A204.1 (cell line): Measurements from ENCODE around the gene TAF4.

ENCODE experiments used
- FAIRE-seq: peaks from 2 replicates; lab custom pipeline; 2012; peaks lifted over from hg19 to GRCh38; lab: Jason Lieb, UNC

TAF4 gene

GRCh38 chr20:61964675-61965605 lies 100.7 kb downstream of the TAF4 start:
- no peak for FAIRE-seq

- no peak for FAIRE-seq
Observed at GRCh38 chr20:61963885-61964674, 101.6 kb downstream of the TAF4 start.

- no peak for FAIRE-seq
Observed at GRCh38 chr20:61963149-61963548, 102.5 kb downstream of the TAF4 start.

- no peak for FAIRE-seq
Observed at GRCh38 chr20:61960836-61961235, 104.8 kb downstream of the TAF4 start.

- FAIRE-seq, result no peak
Observed at GRCh38 chr20:61958773-61959700, 106.6 kb downstream of the TAF4 start.

GRCh38 chr20:61957961-61958715 lies 107.5 kb downstream of the TAF4 start:
- no peak for FAIRE-seq

GRCh38 chr20:61956396-61957342 lies 109.0 kb downstream of the TAF4 start:
- no peak for FAIRE-seq

- FAIRE-seq, result no peak
Observed at GRCh38 chr20:61955668-61956395, 109.8 kb downstream of the TAF4 start.

GRCh38 chr20:61954276-61955021 lies 111.2 kb downstream of the TAF4 start:
- no peak for FAIRE-seq

GRCh38 chr20:61953037-61954021 lies 112.4 kb downstream of the TAF4 start:
- no peak for FAIRE-seq

GRCh38 chr20:61951695-61952533 lies 113.8 kb downstream of the TAF4 start:
- no peak for FAIRE-seq

GRCh38 chr20:61950641-61951071 lies 115.0 kb downstream of the TAF4 start:
- no peak for FAIRE-seq

- FAIRE-seq, result no peak
Observed at GRCh38 chr20:61949714-61950640, 115.7 kb downstream of the TAF4 start.

GRCh38 chr20:61949363-61949713 lies 116.3 kb downstream of the TAF4 start:
- no peak for FAIRE-seq

GRCh38 chr20:61948586-61949362 lies 116.9 kb downstream of the TAF4 start:
- FAIRE-seq, result no peak
